Coronary artery (tissue), 2 donors: ENCODE results near the gene RNF183.
"Not testable (repeated sequence)": the region's sequence is repeated elsewhere in the genome, so short reads cannot be mapped to it uniquely, and the experiment has no call there.

ENCODE experiments used
- DNase-seq: peaks from one replicate; pipeline ENCODE4 v3.0.0-alpha.2; 2017; ENCODE audit warnings: low spot score
- H3K27ac ChIP-seq, 2 donors: fragments of 200-600 bp; sonication (generic); one replicate each; pipeline ENCODE4 v1.5.1; 2016 to 2019
- H3K4me3 ChIP-seq: fragments of 200-600 bp; sonication (generic); 2 replicates; pipeline ENCODE4 v1.5.1; 2016; ENCODE audit warnings: mild to moderate bottlenecking, moderate library complexity
- CTCF ChIP-seq: fragments of 200-600 bp; sonication (generic); IDR thresholded peaks from one replicate; pipeline ENCODE4 v1.5.1; 2019; ENCODE audit warnings: antibody characterized with exemption

RNF183 gene

DNA sequence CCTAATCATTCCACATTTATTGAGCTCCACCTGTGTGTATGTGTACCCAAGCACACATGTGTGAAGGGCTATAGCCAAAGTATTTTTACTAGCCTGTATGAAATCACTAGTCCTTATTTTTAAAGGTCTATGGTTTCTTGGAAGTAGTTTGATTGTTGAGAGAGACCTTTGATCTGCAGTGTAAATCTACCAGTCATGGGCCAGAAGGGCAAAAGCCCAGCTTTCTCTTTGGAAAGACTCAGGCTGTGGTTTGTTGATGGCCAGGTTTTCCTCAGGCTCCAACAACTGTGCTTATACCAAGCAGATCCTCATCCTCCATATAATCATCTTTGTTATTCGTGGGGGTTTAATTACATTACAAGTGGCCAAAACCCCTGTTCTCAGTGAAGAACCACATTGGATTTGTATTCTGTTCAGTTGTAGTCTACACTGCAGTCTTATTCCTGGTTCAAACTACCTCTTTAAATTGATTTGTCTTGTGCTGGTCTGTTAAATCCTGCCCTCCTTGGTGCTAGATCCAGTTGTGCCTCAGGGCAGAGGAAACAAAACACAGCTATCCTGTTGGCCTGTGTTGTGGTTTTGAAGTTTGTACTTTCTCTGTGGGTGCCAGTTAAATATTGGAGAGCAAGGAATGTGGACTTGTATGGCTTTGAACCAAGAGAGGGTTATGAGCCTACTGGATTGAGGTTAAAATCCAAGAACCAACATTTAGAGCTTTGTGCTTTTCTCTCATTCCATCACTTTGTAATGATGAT is 41.1 kb downstream of the RNF183 start:
- no peak overlapping the region for H3K27ac ChIP-seq
- TF ChIP-seq CTCF: no peak
- no peak for DNase-seq
- H3K4me3 ChIP-seq: no peak overlapping the region

DNA sequence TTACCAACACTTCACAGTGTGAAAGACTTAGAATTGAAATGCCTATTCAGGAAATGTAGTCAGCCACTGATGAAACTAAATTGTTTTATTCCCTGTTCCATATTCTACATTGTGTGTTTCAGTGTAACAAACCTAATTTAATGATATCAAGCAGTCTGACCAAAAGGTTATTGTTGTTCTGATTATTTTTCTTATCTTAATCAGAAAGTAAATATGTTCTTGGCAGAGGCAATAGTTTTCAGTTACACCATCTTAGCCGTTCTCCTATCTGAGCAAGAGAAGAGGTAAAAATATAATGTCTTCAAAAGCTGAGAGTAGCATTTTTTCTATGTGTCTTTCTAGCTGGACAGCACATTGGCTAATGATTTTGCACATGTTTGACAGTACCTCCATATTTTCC is 44.9 kb downstream of the RNF183 start:
- no peak for DNase-seq

GRCh38 chr9:113257863-113258262 is 45.3 kb downstream of the RNF183 start:
- no peak overlapping the region for H3K27ac ChIP-seq
- no peak for DNase-seq
- TF ChIP-seq CTCF: no peak
- H3K4me3 ChIP-seq: no peak overlapping the region

More for the DNA sequence above, 44.9 kb downstream of the RNF183 start:
- TF ChIP-seq CTCF: no peak
- no peak overlapping the region for H3K27ac ChIP-seq
- H3K4me3 ChIP-seq: no peak overlapping the region

- TF ChIP-seq CTCF: no peak
- DNase-seq: no peak
- no peak overlapping the region for H3K4me3 ChIP-seq
- no peak overlapping the region for H3K27ac ChIP-seq
Observed at GRCh38 chr9:113255438-113255837, 47.7 kb downstream of the RNF183 start.

- H3K4me3 ChIP-seq: no peak overlapping the region
- no peak for DNase-seq
- TF ChIP-seq CTCF: no peak
- no peak overlapping the region for H3K27ac ChIP-seq
Observed at GRCh38 chr9:113254991-113255390, 48.2 kb downstream of the RNF183 start.

GRCh38 chr9:113250807-113251206 is 52.4 kb downstream of the RNF183 start:
- H3K4me3 ChIP-seq: no peak overlapping the region
- H3K27ac ChIP-seq: no peak overlapping the region
- TF ChIP-seq CTCF: no peak
- DNase-seq: no peak

DNA sequence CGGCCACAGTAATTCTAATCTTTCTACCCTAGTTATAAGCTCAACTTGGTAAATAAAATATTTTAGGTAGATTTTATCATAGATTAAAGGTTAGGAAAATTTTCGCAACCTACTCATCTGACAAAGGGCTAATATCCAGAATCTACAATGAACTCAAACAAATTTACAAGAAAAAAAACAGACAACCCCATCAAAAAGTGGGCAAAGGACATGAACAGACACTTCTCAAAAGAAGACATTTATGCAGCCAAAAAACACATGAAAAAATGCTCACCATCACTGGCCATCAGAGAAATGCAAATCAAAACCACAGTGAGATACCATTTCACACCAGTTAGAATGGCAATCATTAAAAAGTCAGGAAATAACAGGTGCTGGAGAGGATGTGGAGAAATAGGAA is 53.5 kb downstream of the RNF183 start:
- not testable (repeated sequence) for DNase-seq, H3K27ac ChIP-seq, H3K4me3 ChIP-seq
